CD4-positive, alpha-beta T cell treated with Interleukin-15 for 1 hour (primary cell): ENCODE measurements around the gene ERICH2.

Source experiments
- DNase-seq: peaks from one replicate; pipeline ENCODE4 v3.0.0-alpha.2; 2020

ERICH2 gene

GRCh38 chr2:170817093-170818035 is 47.2 kb downstream of the ERICH2 start:
- no peak for DNase-seq

- no peak for DNase-seq
These were observed 48.0 kb downstream of the ERICH2 start for GRCh38 chr2:170818036-170818751.

GRCh38 chr2:170818752-170819470 is 48.7 kb downstream of the ERICH2 start:
- no peak for DNase-seq

- no peak for DNase-seq
These were observed 49.8 kb downstream of the ERICH2 start for GRCh38 chr2:170819680-170820664.

- no peak for DNase-seq
These were observed 50.8 kb downstream of the ERICH2 start for GRCh38 chr2:170820757-170821530.

- DNase-seq = no peak
These were observed 51.5 kb downstream of the ERICH2 start for GRCh38 chr2:170821531-170822289.

GRCh38 chr2:170822290-170823087 is 52.3 kb downstream of the ERICH2 start:
- no peak for DNase-seq

GRCh38 chr2:170823088-170823897 is 53.1 kb downstream of the ERICH2 start:
- DNase-seq = no peak

- DNase-seq = no peak
These were observed 53.7 kb downstream of the ERICH2 start for GRCh38 chr2:170823898-170824215.

- no peak for DNase-seq
These were observed 54.4 kb downstream of the ERICH2 start for GRCh38 chr2:170824526-170825015.

- no peak for DNase-seq
These were observed 57.8 kb downstream of the ERICH2 start for GRCh38 chr2:170827841-170828532.

GRCh38 chr2:170828533-170828916 is 58.3 kb downstream of the ERICH2 start:
- DNase-seq = no peak

GRCh38 chr2:170829036-170829435 is 58.9 kb downstream of the ERICH2 start:
- DNase-seq = no peak

- DNase-seq = no peak
These were observed 60.0 kb downstream of the ERICH2 start for GRCh38 chr2:170830166-170830565.

GRCh38 chr2:170831115-170831514 is 60.9 kb downstream of the ERICH2 start:
- DNase-seq = no peak

GRCh38 chr2:170836027-170836426 is 65.8 kb downstream of the ERICH2 start:
- DNase-seq = no peak

- no peak for DNase-seq
These were observed 70.6 kb downstream of the ERICH2 start for GRCh38 chr2:170840717-170841210.

- no peak for DNase-seq
These were observed 72.6 kb downstream of the ERICH2 start for GRCh38 chr2:170842785-170843184.
